ENCODE results near the gene RBM20. TPM values are rescaled to one million over a fixed set of nuclear protein-coding genes. Genes with fewer than 3 reads are reported as not detected.

The RBM20 gene
- total and polyA plus RNA-seq, 2 of the 13 experiments (the other 11 are each of a cell fraction or from before 2014, with no cell fraction given) = 0.02 to 0.22 TPM

DNA sequence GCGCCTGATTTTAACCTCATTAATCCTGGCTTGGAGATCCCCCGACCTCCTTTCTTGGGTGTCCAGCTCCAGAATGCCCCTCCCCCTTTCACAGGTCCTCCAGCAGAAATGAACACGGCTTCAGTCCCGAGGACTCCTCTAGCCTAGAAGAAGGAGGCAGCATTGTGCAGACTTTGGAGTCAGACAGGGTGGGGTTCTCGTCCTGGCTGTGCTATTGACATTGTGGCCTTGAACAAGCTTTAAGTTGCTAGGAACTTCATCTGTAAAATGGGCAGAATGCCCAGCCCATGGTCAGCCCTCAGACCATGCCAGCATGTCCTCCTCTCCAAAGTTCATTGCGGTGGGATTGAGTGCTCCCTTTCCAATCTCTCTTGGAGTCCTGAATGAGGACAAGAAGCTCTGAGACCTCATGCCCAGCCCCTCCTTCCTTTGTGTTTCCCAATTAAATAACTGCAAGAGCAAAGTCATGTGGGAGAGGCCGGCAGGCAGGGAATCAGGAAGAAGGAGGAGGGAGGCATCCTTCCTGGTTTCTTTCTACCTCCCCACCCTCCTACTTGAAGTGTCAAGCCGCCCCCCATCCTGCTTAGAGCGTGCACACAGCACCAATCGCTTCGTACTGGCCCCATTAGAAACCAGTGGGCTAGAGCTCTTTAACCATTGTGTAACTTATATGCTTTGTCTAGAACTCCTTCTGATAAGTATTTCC, 86.4 kb downstream of the RBM20 start:
- Histone ChIP-seq H3K27me3 (ENCODE audit: control insufficient read depth in 1 of 2, insufficient read depth in 2 of 2, low read length in 2 of 2) (peaks cover 0 to 10% of the 10 kb centered on the region in 2 experiments; a peak in 2 of 5 replicates), H3K79me2 (ENCODE audit: insufficient read depth, low read length) (no peaks in the 10 kb centered on the region), H4K20me1 (ENCODE audit: insufficient read depth, low read length) (no peaks in the 10 kb centered on the region), H3K9ac (ENCODE audit: insufficient read depth, low read depth, low read length) (no peak overlapping the region), H3K4me3 (replicated peaks in 1 of 3; ENCODE audit: insufficient read depth in 1 of 3, low read depth in 2 of 3, low read length in 3 of 3) (no peak overlapping the region), H3K27ac (ENCODE audit: extremely low read length, insufficient read depth, low read length) (no peak overlapping the region), H3K9me3 (ENCODE audit: low read length) (no peaks in the 10 kb centered on the region), H2AFZ (ENCODE audit: low read length) (no peak overlapping the region), H3K4me1 (ENCODE audit: insufficient read depth, low read length) (peaks cover 36% of the 10 kb centered on the region), H3K36me3 (replicated peaks in 1 of 2; ENCODE audit: control insufficient read depth in 1 of 2, insufficient read depth in 2 of 2, low read length in 2 of 2) (no peaks in the 10 kb centered on the region), H3K4me2 (ENCODE audit: low read depth, low read length) (no peak overlapping the region)
- WGBS (ENCODE audit: low lambda C conversion rate) = 57% methylated on average over 11 of the region's 11 CpGs
- intact Hi-C loops (cut with micrococcal nuclease; ENCODE audit: unreplicated experiment) = no loop called here
- no TSS peak for BruUV-seq (replicated peaks)
- in situ Hi-C loops (cut with HindIII; ENCODE audit: extremely low pct_ligation_motif_present, low pct_unique_long_range_greater_than_20kb) = loop anchor here (25.0 kb wide), 1 partner anchor 632 kb away; no protein-coding TSS in a partner anchor
- FAIRE-seq (no peak), DNase-seq (ENCODE audit: low spot score) (no peak), ATAC-seq (no peak)
- ChIA-PET CTCF (ENCODE audit: low intra/inter-chr PET ratio, low total read pairs) (no interaction called here), POLR2A (no interaction called here)
- TF ChIP-seq, protein P1, sequence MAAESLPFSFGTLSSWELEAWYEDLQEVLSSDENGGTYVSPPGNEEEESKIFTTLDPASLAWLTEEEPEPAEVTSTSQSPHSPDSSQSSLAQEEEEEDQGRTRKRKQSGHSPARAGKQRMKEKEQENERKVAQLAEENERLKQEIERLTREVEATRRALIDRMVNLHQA (CRISPR knock-in tag; IDR thresholded peaks at IDR 0.05) = no peak
- TF ChIP-seq, protein P2, sequence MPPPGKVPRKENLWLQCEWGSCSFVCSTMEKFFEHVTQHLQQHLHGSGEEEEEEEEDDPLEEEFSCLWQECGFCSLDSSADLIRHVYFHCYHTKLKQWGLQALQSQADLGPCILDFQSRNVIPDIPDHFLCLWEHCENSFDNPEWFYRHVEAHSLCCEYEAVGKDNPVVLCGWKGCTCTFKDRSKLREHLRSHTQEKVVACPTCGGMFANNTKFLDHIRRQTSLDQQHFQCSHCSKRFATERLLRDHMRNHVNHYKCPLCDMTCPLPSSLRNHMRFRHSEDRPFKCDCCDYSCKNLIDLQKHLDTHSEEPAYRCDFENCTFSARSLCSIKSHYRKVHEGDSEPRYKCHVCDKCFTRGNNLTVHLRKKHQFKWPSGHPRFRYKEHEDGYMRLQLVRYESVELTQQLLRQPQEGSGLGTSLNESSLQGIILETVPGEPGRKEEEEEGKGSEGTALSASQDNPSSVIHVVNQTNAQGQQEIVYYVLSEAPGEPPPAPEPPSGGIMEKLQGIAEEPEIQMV (CRISPR knock-in tag; IDR thresholded peaks at IDR 0.05; ENCODE audit: low read depth) = no peak
- TF ChIP-seq GABPB1 (CRISPR knock-in tag; IDR thresholded peaks at IDR 0.05) (no peak), ZNF224 (CRISPR knock-in tag; IDR thresholded peaks at IDR 0.05) (no peak), ZNF263 (CRISPR knock-in tag; IDR thresholded peaks at IDR 0.05) (no peak), RCOR2 (CRISPR knock-in tag; IDR thresholded peaks at IDR 0.05) (no peak), ZBTB20 (CRISPR knock-in tag; IDR thresholded peaks at IDR 0.05; ENCODE audit: borderline replicate concordance, low read depth) (no peak), SMAD9 (CRISPR knock-in tag; IDR thresholded peaks at IDR 0.05) (no peak), ZNF530 (CRISPR knock-in tag; IDR thresholded peaks at IDR 0.05; ENCODE audit: low read depth) (no peak), SIN3A (IDR thresholded peaks at IDR 0.05; ENCODE audit: borderline replicate concordance, low read depth, low read length) (no peak), NFRKB (IDR thresholded peaks at IDR 0.05) (no peak), HMG20B (CRISPR knock-in tag; conservative IDR thresholded peaks at IDR 0.05) (no peak), SP5 (CRISPR knock-in tag; IDR thresholded peaks at IDR 0.05; ENCODE audit: borderline replicate concordance, low read depth) (no peak), NRL (CRISPR knock-in tag; IDR thresholded peaks at IDR 0.05; ENCODE audit: borderline replicate concordance) (no peak)
- TF ChIP-seq, protein P3, sequence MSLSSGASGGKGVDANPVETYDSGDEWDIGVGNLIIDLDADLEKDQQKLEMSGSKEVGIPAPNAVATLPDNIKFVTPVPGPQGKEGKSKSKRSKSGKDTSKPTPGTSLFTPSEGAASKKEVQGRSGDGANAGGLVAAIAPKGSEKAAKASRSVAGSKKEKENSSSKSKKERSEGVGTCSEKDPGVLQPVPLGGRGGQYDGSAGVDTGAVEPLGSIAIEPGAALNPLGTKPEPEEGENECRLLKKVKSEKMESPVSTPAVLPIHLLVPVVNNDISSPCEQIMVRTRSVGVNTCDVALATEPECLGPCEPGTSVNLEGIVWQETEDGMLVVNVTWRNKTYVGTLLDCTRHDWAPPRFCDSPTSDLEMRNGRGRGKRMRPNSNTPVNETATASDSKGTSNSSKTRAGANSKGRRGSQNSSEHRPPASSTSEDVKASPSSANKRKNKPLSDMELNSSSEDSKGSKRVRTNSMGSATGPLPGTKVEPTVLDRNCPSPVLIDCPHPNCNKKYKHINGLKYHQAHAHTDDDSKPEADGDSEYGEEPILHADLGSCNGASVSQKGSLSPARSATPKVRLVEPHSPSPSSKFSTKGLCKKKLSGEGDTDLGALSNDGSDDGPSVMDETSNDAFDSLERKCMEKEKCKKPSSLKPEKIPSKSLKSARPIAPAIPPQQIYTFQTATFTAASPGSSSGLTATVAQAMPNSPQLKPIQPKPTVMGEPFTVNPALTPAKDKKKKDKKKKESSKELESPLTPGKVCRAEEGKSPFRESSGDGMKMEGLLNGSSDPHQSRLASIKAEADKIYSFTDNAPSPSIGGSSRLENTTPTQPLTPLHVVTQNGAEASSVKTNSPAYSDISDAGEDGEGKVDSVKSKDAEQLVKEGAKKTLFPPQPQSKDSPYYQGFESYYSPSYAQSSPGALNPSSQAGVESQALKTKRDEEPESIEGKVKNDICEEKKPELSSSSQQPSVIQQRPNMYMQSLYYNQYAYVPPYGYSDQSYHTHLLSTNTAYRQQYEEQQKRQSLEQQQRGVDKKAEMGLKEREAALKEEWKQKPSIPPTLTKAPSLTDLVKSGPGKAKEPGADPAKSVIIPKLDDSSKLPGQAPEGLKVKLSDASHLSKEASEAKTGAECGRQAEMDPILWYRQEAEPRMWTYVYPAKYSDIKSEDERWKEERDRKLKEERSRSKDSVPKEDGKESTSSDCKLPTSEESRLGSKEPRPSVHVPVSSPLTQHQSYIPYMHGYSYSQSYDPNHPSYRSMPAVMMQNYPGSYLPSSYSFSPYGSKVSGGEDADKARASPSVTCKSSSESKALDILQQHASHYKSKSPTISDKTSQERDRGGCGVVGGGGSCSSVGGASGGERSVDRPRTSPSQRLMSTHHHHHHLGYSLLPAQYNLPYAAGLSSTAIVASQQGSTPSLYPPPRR (CRISPR knock-in tag; IDR thresholded peaks at IDR 0.05; ENCODE audit: borderline replicate concordance) = no peak
- TF ChIP-seq, protein P4, sequence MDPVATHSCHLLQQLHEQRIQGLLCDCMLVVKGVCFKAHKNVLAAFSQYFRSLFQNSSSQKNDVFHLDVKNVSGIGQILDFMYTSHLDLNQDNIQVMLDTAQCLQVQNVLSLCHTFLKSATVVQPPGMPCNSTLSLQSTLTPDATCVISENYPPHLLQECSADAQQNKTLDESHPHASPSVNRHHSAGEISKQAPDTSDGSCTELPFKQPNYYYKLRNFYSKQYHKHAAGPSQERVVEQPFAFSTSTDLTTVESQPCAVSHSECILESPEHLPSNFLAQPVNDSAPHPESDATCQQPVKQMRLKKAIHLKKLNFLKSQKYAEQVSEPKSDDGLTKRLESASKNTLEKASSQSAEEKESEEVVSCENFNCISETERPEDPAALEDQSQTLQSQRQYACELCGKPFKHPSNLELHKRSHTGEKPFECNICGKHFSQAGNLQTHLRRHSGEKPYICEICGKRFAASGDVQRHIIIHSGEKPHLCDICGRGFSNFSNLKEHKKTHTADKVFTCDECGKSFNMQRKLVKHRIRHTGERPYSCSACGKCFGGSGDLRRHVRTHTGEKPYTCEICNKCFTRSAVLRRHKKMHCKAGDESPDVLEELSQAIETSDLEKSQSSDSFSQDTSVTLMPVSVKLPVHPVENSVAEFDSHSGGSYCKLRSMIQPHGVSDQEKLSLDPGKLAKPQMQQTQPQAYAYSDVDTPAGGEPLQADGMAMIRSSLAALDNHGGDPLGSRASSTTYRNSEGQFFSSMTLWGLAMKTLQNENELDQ (CRISPR knock-in tag; IDR thresholded peaks at IDR 0.05; ENCODE audit: borderline replicate concordance) = no peak
